K562 (cell line): ENCODE results near the gene ACSS2. TPM values are rescaled to one million over a fixed set of nuclear protein-coding genes. Genes with fewer than 3 reads are reported as not detected.

Experiments used
- CTBP1 ChIP-seq: fragments of 450-650 bp; IDR thresholded peaks from 2 replicates; pipeline ENCODE4 v1.6.1; 2016; ENCODE audit warnings: borderline replicate concordance
- DMBX1 ChIP-seq: fragments of 250-450 bp; sonication (Bioruptor Pico); IDR thresholded peaks from 2 replicates; pipeline ENCODE4 v1.8.0; 2022; ENCODE audit warnings: inconsistent platforms, mild to moderate bottlenecking, moderate library complexity, borderline replicate concordance
- E2F6 ChIP-seq, 2 experiments: IDR thresholded peaks; 2 replicates each; pipeline ENCODE4 v1.6.1; 2011; ENCODE audit warnings: borderline replicate concordance in 1 of 2, control low read depth in 1 of 2, low read depth in 1 of 2, low read length in 1 of 2, mild to moderate bottlenecking in 1 of 2, mixed read lengths in 1 of 2, moderate library complexity in 1 of 2; ENCODE audit not compliant: insufficient read depth in 1 of 2, insufficient read length in 1 of 2, poor library complexity in 1 of 2, severe bottlenecking in 1 of 2; ENCODE audit errors: extremely low read depth in 1 of 2
- HDAC8 ChIP-seq: fragments of 450-650 bp; IDR thresholded peaks from 2 replicates; pipeline ENCODE4 v1.6.1; 2016; ENCODE audit warnings: mild to moderate bottlenecking, missing genetic modification characterization, moderate library complexity, missing compliant biosample characterization
- ILF3 ChIP-seq: fragments of 450-650 bp; IDR thresholded peaks from 2 replicates; pipeline ENCODE4 v1.6.1; 2018; ENCODE audit warnings: antibody characterized with exemption, mild to moderate bottlenecking, moderate library complexity, borderline replicate concordance
- KDM1A ChIP-seq, 2 experiments: fragments of 450-650 bp; IDR thresholded peaks; 2 replicates each; pipeline ENCODE4 v1.6.1; 2016; ENCODE audit warnings: mild to moderate bottlenecking in 2 of 2
- OTX1 ChIP-seq: fragments of 450-650 bp; formaldehyde crosslinking; IDR thresholded peaks from 2 replicates; pipeline ENCODE4 v1.4.0; 2022; ENCODE audit warnings: mild to moderate bottlenecking
- PCBP1 ChIP-seq: fragments of 200-400 bp; formaldehyde crosslinking; IDR thresholded peaks from 2 replicates; pipeline ENCODE4 v1.6.1; 2018; ENCODE audit warnings: mild to moderate bottlenecking, low read depth, low read length; ENCODE audit not compliant: poor library complexity, severe bottlenecking
- POLR2H ChIP-seq: IDR thresholded peaks from 2 replicates; pipeline ENCODE4 v1.6.1; 2016; ENCODE audit warnings: missing genetic modification characterization, low read depth, mild to moderate bottlenecking, control low read depth, missing compliant biosample characterization, moderate library complexity
- RHOXF2B ChIP-seq: fragments of 250-450 bp; sonication (Bioruptor Pico); conservative IDR thresholded peaks from 2 replicates; pipeline ENCODE4 v1.5.1; 2021
- RREB1 ChIP-seq: fragments of 250-450 bp; sonication (Bioruptor Pico); IDR thresholded peaks from 2 replicates; pipeline ENCODE4 v1.4.0; 2020
- TCF3 ChIP-seq: sonication (generic); formaldehyde crosslinking; IDR thresholded peaks from 2 replicates; pipeline ENCODE4 v1.4.0; 2020; ENCODE audit warnings: mild to moderate bottlenecking, missing genetic modification reagents
- TEAD4 ChIP-seq, 2 experiments: sonication (generic) in 1 of 2; formaldehyde crosslinking in 1 of 2; IDR thresholded peaks; 2 replicates each; pipeline versions ENCODE4 v1.6.1 to v1.8.0; 2012 to 2022; ENCODE audit warnings: borderline replicate concordance in 1 of 2, inconsistent platforms in 1 of 2, low read length in 1 of 2, mild to moderate bottlenecking in 1 of 2, missing genetic modification reagents in 1 of 2
- ZKSCAN8 ChIP-seq: fragments of 200-800 bp; sonication (Bioruptor generic); IDR thresholded peaks from 2 replicates; pipeline ENCODE4 v1.6.1; 2016; ENCODE audit warnings: missing genetic modification characterization, missing compliant biosample characterization
- ZNF3 ChIP-seq: fragments of 250-450 bp; sonication (Bioruptor Pico); IDR thresholded peaks from 2 replicates; pipeline ENCODE4 v1.5.0; 2021; ENCODE audit warnings: mild to moderate bottlenecking, moderate library complexity
- ZNF592 ChIP-seq: fragments of 450-650 bp; IDR thresholded peaks from 2 replicates; pipeline ENCODE4 v1.6.1; 2017; ENCODE audit warnings: antibody characterized with exemption, mild to moderate bottlenecking
- ZNF785 ChIP-seq: fragments of 250-450 bp; sonication (Bioruptor Pico); IDR thresholded peaks from 2 replicates; pipeline ENCODE4 v1.4.0; 2020; ENCODE audit warnings: mild to moderate bottlenecking
- polyA plus RNA-seq, 8 experiments: library from polyadenylated mRNA; depleted of rRNA in 4 of 8; stranded (reverse) in 5 of 8; unstranded in 3 of 8; fragments of >200 nt; fragmentation: Nextera tagmentation in 2 of 8; fragmentation: Illumina TruSeq in 1 of 8; extraction: Ambion mirVana in 2 of 8; extraction: Trizol in 1 of 8; gene quantifications; 2 replicates each; pipeline versions ENCODE4 v1.2.1 to v1.2.3, GENCODE V29; 2011 to 2014; ENCODE audit warnings: inconsistent platforms in 1 of 8, missing spikeins in 1 of 8
- total RNA-seq, 7 experiments: library from RNA; depleted of rRNA in 6 of 7; stranded (reverse); fragments of >200 nt in 6 of 7; fragmentation: Illumina TruSeq in 2 of 7; extraction: Trizol in 2 of 7; gene quantifications; 2 replicates each; pipeline versions ENCODE4 v1.2.1 to v1.2.3, GENCODE V29; 2011 to 2021; ENCODE audit warnings: low replicate concordance in 1 of 7

Gene ACSS2
- total and polyA plus RNA-seq, 9 of the 15 experiments (the other 6 are each of a cell fraction or from before 2014, with no cell fraction given) = 21.9 to 246 (median 66.2) TPM

- TF ChIP-seq RREB1 (CRISPR knock-in tag) (no peak), RHOXF2B (CRISPR knock-in tag) (no peak), KDM1A (IDR thresholded peaks at IDR 0.05) (no peak), HDAC8 (tag) (no peak), TCF3 (no peak), PCBP1 (no peak), ILF3 (no peak), ZKSCAN8 (no peak), DMBX1 (0 out of 2 replicates have a peak, but pooled peaks have one; percentile 39), CTBP1 (no peak), ZNF3 (no peak), POLR2H (tag) (no peak), ZNF592 (peak; percentile 85; the same call in 1 of the 2 replicates), OTX1 (CRISPR knock-in tag) (no peak), E2F6 (IDR thresholded peaks at IDR 0.05; ENCODE audit: borderline replicate concordance in 1 of 2, extremely low read depth in 1 of 2, insufficient read depth in 1 of 2, insufficient read length in 1 of 2, low read depth in 1 of 2, low read length in 1 of 2, poor library complexity in 1 of 2, severe bottlenecking in 1 of 2) (no peak), TEAD4 (IDR thresholded peaks at IDR 0.05; ENCODE audit: low read length) (no peak), TEAD4 (CRISPR knock-in tag; IDR thresholded peaks at IDR 0.05; ENCODE audit: borderline replicate concordance) (no peak), ZNF785 (CRISPR knock-in tag) (no peak)
Measured at GRCh38 chr20:34956041-34956458, 79.6 kb downstream of the ACSS2 start (continued).
